Osteoblast (primary cell): Measurements from ENCODE around the gene NR3C2. TPM values are rescaled to one million over a fixed set of nuclear protein-coding genes. Genes with fewer than 3 reads are reported as not detected.

Source experiments
- DNase-seq: peaks from one replicate; pipeline ENCODE4 v3.0.0; 2011; ENCODE audit warnings: low spot score, mixed read lengths; ENCODE audit not compliant: insufficient read length; ENCODE audit errors: missing footprints
- H2AFZ ChIP-seq: 2 replicates; pipeline ENCODE4 v1.6.0; 2011; ENCODE audit warnings: mild to moderate bottlenecking, low read length
- H3K27ac ChIP-seq: 2 replicates; pipeline ENCODE4 v1.5.1; 2011; ENCODE audit warnings: mild to moderate bottlenecking, low read depth, low read length, moderate library complexity
- H3K27me3 ChIP-seq: 2 replicates; pipeline ENCODE4 v1.6.0; 2012; ENCODE audit warnings: mild to moderate bottlenecking, control low read depth, inconsistent platforms, low read length, moderate library complexity; ENCODE audit not compliant: insufficient read depth
- H3K36me3 ChIP-seq: 2 replicates; pipeline ENCODE4 v1.5.1; 2011; ENCODE audit warnings: mild to moderate bottlenecking, low read length, control low read depth, moderate library complexity; ENCODE audit not compliant: insufficient read depth
- H3K4me1 ChIP-seq: 2 replicates; pipeline ENCODE4 v1.5.1; 2011; ENCODE audit warnings: mild to moderate bottlenecking, low read length, control low read depth, moderate library complexity; ENCODE audit not compliant: insufficient read depth
- H3K4me2 ChIP-seq: 2 replicates; pipeline ENCODE4 v1.6.0; 2011; ENCODE audit warnings: mild to moderate bottlenecking, low read length; ENCODE audit not compliant: insufficient read depth
- H3K4me3 ChIP-seq: fragments of 200-600 bp; sonication (generic); 3 replicates; pipeline ENCODE4 v1.5.1; 2012; ENCODE audit warnings: mild to moderate bottlenecking, low read length, inconsistent platforms; ENCODE audit not compliant: insufficient read depth
- H3K79me2 ChIP-seq: 2 replicates; pipeline ENCODE4 v1.6.0; 2012; ENCODE audit warnings: mild to moderate bottlenecking, low read length, control low read depth, inconsistent platforms; ENCODE audit not compliant: insufficient read depth
- H3K9me3 ChIP-seq: 2 replicates; pipeline ENCODE4 v1.5.1; 2011; ENCODE audit warnings: low read depth, low read length, control low read depth
- H4K20me1 ChIP-seq: 2 replicates; pipeline ENCODE4 v1.6.0; 2012; ENCODE audit warnings: mild to moderate bottlenecking, low read length, control low read depth; ENCODE audit not compliant: insufficient read depth
- total RNA-seq: library from RNA; depleted of rRNA; stranded (reverse); fragments of >200 nt; gene quantifications from 2 replicates; pipeline ENCODE4 v1.2.3, GENCODE V29; 2012
- TF ChIP-seq, protein P1 (sequence below): IDR thresholded peaks from 2 replicates; pipeline ENCODE4 v1.5.1; 2011; ENCODE audit warnings: mild to moderate bottlenecking, low read depth, low read length, moderate library complexity; ENCODE audit errors: extremely low read depth

The NR3C2 gene
- total RNA-seq, 1 donor = 0.72 TPM

DNA sequence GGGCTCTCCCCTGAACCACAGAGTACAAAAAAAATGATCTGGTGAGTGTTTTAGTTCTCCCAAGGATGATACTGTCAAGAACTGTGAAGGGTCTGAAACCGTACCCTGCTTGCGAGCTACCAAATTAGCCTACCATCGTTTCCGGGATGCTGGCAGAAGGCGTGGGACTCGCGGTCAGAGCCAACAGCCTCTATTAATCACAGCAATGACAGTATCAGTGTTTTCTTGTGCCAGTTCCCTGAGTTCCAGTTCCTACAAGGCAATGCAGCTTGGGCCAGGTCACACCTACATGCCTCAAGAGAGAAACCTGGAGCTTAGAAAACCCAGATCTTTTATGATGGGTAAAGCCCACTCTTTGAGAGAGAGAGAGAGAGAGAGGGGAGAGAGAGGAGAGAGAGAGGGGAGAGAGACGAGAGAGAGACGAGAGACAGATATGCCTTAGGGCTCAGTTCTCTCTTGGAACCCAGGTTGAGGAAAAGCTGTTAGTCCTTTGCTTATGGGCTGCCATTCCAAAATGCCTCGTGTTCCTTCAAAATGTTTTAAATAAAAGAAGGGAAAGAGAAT, 382.5 kb downstream of the NR3C2 start:
- Histone ChIP-seq H2AFZ (no peak overlapping the region), H3K9me3 (no peaks in the 10 kb centered on the region), H4K20me1 (peaks cover 16% of the 10 kb centered on the region), H3K4me2 (no peak overlapping the region), H3K4me3 (no peak overlapping the region), H3K79me2 (peaks cover 4% of the 10 kb centered on the region), H3K36me3 (no peaks in the 10 kb centered on the region), H3K4me1 (peaks cover 7% of the 10 kb centered on the region), H3K27ac (no peak overlapping the region), H3K27me3 (no peaks in the 10 kb centered on the region)
- DNase-seq = peak; percentile 58
- TF ChIP-seq, protein P1, sequence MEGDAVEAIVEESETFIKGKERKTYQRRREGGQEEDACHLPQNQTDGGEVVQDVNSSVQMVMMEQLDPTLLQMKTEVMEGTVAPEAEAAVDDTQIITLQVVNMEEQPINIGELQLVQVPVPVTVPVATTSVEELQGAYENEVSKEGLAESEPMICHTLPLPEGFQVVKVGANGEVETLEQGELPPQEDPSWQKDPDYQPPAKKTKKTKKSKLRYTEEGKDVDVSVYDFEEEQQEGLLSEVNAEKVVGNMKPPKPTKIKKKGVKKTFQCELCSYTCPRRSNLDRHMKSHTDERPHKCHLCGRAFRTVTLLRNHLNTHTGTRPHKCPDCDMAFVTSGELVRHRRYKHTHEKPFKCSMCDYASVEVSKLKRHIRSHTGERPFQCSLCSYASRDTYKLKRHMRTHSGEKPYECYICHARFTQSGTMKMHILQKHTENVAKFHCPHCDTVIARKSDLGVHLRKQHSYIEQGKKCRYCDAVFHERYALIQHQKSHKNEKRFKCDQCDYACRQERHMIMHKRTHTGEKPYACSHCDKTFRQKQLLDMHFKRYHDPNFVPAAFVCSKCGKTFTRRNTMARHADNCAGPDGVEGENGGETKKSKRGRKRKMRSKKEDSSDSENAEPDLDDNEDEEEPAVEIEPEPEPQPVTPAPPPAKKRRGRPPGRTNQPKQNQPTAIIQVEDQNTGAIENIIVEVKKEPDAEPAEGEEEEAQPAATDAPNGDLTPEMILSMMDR = no peak

DNA sequence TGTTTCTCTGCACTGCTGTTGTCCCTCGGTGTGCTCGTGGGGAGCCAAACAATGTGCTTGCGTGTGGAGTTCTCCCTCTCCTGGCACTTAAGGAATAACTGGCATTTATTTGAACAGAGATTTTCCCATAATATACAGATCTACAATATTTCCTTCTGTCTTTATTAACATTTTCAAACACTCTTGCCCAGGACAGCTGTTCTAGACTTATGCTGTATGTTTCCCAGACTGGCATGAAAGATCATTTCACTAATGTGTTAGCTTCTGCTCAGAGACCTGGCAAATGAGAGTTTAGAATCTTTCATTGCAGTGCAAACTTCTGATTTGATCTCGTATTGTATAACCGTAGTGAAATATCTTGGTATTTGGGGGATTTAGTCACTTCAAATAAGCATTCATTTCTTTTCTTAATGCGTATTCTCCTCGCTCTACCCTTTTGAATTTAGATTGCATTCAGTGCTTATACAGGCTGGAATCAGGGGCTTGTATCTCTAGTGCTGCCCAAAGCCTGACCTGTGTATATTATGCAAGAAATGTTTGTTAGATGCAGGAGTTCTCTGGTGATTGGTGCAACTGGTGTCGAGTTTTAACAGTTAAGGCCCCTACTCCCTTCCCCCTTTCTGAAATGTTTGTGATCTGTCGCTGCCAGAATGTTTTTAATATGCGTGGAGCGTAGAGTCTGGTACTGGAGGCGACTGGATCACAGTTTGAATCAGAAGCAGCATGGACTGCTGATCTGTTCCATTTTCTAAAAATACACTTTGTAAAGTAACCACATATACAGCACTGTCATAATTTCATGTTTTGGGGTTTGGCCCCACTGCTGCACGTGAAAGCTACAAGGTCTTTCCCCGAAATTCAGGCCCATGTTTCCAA, 384.0 kb downstream of the NR3C2 start:
- Histone ChIP-seq H3K4me2 (no peak overlapping the region), H3K4me3 (no peak overlapping the region), H3K4me1 (peaks cover 3% of the 10 kb centered on the region), H3K27me3 (no peaks in the 10 kb centered on the region), H4K20me1 (peaks cover 14% of the 10 kb centered on the region), H3K79me2 (peaks cover 4% of the 10 kb centered on the region), H3K27ac (no peak overlapping the region), H3K9me3 (no peaks in the 10 kb centered on the region), H2AFZ (no peak overlapping the region), H3K36me3 (no peaks in the 10 kb centered on the region)
- TF ChIP-seq, protein P1 = no peak
- DNase-seq = no peak

DNA sequence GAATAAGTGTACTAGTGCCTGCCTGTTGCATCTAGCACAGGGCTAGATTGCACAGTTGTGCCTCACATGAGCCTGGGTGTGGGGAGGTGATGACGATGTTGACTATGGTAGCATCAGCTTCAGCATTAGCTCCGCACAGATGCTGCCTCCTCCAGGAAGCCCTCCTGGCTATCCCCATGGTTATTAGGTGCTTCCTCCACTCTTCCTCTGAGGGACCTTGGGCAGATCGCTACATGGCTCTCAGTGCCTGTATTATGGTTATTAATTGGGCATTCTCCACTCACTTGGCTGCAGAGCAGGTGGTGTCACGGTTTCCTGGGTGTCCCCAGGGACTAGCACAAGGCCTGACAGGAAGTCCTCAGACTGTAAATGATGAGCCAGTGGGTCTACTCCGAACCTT, 384.7 kb downstream of the NR3C2 start:
- Histone ChIP-seq H3K79me2 (peaks cover 4% of the 10 kb centered on the region), H3K4me1 (peaks cover 3% of the 10 kb centered on the region), H2AFZ (no peak overlapping the region), H3K4me3 (no peak overlapping the region), H3K9me3 (no peaks in the 10 kb centered on the region), H3K36me3 (no peaks in the 10 kb centered on the region), H3K4me2 (no peak overlapping the region), H3K27me3 (no peaks in the 10 kb centered on the region), H3K27ac (no peak overlapping the region), H4K20me1 (peaks cover 14% of the 10 kb centered on the region)
- TF ChIP-seq, protein P1 = no peak
- DNase-seq = no peak

DNA sequence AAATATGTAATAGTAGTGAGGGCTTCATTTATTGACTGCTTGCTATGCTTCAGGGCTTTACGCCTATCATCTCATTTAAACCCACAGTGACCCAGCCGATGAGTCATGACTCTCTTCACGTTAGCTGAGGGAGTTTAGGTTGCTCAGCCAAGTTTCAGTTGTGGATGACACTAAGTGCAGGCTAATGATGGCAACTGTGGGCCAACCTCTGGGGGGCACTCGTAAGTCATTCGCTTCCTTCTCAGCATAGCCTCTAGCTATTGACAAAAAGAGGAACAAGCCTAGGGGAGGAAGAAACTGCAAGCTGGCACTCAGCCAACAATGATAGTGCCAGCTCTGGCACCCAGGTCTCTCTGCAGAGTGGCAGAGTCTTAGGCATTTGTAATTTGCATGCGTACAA, 385.3 kb downstream of the NR3C2 start:
- H3K36me3 ChIP-seq = no peaks in the 10 kb centered on the region
- peaks cover 14% of the 10 kb centered on the region for H4K20me1 ChIP-seq
- H3K79me2 ChIP-seq = peaks cover 4% of the 10 kb centered on the region
- no peak overlapping the region for H3K27ac ChIP-seq
- TF ChIP-seq, protein P1 = no peak
- peaks cover 3% of the 10 kb centered on the region for H3K4me1 ChIP-seq
- no peak overlapping the region for H3K4me2 ChIP-seq
- peak; percentile 64 for DNase-seq
- H3K27me3 ChIP-seq = no peaks in the 10 kb centered on the region
- no peaks in the 10 kb centered on the region for H3K9me3 ChIP-seq
- H2AFZ ChIP-seq = no peak overlapping the region
- H3K4me3 ChIP-seq = no peak overlapping the region
